ENCODE results near the gene MAN1C1.

The MAN1C1 gene

DNA sequence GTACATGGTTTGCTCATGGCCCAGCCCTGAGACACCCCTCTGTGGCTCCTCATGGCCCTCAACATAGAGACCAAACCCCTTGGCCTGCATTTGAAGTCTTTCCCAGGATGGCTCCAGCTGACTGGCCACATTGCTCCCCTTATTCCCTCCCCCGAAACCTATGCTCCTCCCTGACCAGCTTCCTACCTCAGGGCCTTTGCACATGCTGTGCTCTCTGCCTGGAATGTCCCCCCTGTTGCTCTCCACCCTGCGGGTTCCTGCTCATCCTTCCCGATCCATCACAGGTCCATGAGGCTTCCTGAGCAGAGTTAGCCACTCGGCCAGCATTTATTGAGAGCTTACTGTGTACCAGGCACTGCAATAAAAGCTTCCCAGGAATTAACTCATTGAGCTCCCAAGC lies 112.5 kb downstream of the MAN1C1 start:
- ATAC-seq: no peak
- TF ChIP-seq TOX (CRISPR knock-in tag; IDR thresholded peaks at IDR 0.05; ENCODE audit: borderline replicate concordance): no peak
- no peak for TF ChIP-seq ISL1 (CRISPR knock-in tag; IDR thresholded peaks at IDR 0.05)
- TF ChIP-seq ARNTL (CRISPR knock-in tag; IDR thresholded peaks at IDR 0.05; ENCODE audit: borderline replicate concordance, low read depth): no peak
- no peak for TF ChIP-seq ZNF8 (CRISPR knock-in tag; IDR thresholded peaks at IDR 0.05)
- TF ChIP-seq OSR1 (CRISPR knock-in tag; IDR thresholded peaks at IDR 0.05): no peak
- no peak for TF ChIP-seq GLIS3 (CRISPR knock-in tag; IDR thresholded peaks at IDR 0.05)
- TF ChIP-seq PATZ1 (CRISPR knock-in tag; IDR thresholded peaks at IDR 0.05; ENCODE audit: borderline replicate concordance): no peak
- TF ChIP-seq, protein P1, sequence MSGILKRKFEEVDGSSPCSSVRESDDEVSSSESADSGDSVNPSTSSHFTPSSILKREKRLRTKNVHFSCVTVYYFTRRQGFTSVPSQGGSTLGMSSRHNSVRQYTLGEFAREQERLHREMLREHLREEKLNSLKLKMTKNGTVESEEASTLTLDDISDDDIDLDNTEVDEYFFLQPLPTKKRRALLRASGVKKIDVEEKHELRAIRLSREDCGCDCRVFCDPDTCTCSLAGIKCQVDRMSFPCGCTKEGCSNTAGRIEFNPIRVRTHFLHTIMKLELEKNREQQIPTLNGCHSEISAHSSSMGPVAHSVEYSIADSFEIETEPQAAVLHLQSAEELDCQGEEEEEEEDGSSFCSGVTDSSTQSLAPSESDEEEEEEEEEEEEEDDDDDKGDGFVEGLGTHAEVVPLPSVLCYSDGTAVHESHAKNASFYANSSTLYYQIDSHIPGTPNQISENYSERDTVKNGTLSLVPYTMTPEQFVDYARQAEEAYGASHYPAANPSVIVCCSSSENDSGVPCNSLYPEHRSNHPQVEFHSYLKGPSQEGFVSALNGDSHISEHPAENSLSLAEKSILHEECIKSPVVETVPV (CRISPR knock-in tag; IDR thresholded peaks at IDR 0.05): no peak
- TF ChIP-seq, protein P2, sequence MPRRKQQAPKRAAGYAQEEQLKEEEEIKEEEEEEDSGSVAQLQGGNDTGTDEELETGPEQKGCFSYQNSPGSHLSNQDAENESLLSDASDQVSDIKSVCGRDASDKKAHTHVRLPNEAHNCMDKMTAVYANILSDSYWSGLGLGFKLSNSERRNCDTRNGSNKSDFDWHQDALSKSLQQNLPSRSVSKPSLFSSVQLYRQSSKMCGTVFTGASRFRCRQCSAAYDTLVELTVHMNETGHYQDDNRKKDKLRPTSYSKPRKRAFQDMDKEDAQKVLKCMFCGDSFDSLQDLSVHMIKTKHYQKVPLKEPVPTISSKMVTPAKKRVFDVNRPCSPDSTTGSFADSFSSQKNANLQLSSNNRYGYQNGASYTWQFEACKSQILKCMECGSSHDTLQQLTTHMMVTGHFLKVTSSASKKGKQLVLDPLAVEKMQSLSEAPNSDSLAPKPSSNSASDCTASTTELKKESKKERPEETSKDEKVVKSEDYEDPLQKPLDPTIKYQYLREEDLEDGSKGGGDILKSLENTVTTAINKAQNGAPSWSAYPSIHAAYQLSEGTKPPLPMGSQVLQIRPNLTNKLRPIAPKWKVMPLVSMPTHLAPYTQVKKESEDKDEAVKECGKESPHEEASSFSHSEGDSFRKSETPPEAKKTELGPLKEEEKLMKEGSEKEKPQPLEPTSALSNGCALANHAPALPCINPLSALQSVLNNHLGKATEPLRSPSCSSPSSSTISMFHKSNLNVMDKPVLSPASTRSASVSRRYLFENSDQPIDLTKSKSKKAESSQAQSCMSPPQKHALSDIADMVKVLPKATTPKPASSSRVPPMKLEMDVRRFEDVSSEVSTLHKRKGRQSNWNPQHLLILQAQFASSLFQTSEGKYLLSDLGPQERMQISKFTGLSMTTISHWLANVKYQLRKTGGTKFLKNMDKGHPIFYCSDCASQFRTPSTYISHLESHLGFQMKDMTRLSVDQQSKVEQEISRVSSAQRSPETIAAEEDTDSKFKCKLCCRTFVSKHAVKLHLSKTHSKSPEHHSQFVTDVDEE (CRISPR knock-in tag; IDR thresholded peaks at IDR 0.05): no peak
- no peak for TF ChIP-seq ZNF565 (CRISPR knock-in tag; conservative IDR thresholded peaks at IDR 0.05; ENCODE audit: low read depth)
- TF ChIP-seq CREB5 (CRISPR knock-in tag; IDR thresholded peaks at IDR 0.05; ENCODE audit: low read depth): no peak
- no peak for TF ChIP-seq BACH2 (CRISPR knock-in tag; IDR thresholded peaks at IDR 0.05; ENCODE audit: borderline replicate concordance)
- TF ChIP-seq ESRRG (CRISPR knock-in tag; IDR thresholded peaks at IDR 0.05): no peak
- no peak for TF ChIP-seq CSDC2 (CRISPR knock-in tag; IDR thresholded peaks at IDR 0.05)
- TF ChIP-seq ZC3H10 (CRISPR knock-in tag; IDR thresholded peaks at IDR 0.05): no peak
- no peak for TF ChIP-seq ZNF70 (CRISPR knock-in tag; IDR thresholded peaks at IDR 0.05)
- TF ChIP-seq RARB (CRISPR knock-in tag; IDR thresholded peaks at IDR 0.05): no peak

DNA sequence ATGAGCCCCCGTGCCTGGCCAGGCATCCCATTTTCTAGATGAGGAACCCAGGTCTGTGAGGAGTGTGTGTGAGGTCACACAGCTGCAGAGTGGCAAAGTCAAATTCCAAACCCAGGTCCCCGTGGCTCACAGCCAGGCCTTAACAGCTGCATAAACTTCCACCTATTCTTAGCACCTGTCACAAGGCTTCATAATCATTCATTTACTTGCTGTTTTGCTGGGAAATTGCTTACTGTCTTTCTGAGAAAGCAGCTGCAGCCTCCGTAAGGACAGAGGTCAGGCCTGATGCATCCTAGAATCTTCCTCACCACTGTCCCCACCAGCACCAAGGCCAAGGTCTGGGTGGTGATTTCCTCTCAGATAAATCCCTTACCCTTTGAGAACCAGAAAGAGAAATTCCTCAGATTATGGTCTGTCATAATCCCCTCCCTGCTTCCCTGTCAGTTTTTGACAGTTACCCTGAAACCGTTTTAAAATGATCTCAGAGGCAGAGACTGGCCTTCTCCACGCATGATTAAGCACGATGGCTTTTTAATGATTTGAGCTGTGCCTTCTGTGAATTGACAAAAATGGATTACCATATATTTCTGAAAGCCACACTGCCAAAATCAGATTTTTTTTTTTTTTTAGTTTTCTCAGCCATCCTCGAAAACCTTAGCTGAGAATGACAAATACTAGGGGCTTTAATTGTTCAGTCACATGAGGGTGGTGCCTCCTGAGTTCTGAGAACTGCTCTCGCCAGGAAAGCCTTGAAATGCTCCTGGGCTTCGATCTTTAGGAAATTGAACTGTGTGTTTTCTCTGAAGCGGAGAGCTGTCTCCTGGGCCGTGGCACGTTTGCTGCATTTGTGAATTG lies 113.4 kb downstream of the MAN1C1 start:
- ATAC-seq: no peak
- no peak for TF ChIP-seq ESRRG (CRISPR knock-in tag; IDR thresholded peaks at IDR 0.05)
- TF ChIP-seq GLIS3 (CRISPR knock-in tag; IDR thresholded peaks at IDR 0.05): no peak
- no peak for TF ChIP-seq CREB5 (CRISPR knock-in tag; IDR thresholded peaks at IDR 0.05; ENCODE audit: low read depth)
- TF ChIP-seq POU6F1 (CRISPR knock-in tag; IDR thresholded peaks at IDR 0.05; ENCODE audit: borderline replicate concordance, low read depth): no peak
- TF ChIP-seq ZNF8 (CRISPR knock-in tag; IDR thresholded peaks at IDR 0.05): no peak
- TF ChIP-seq ISL1 (CRISPR knock-in tag; IDR thresholded peaks at IDR 0.05): no peak
- TF ChIP-seq TCF4 (CRISPR knock-in tag; IDR thresholded peaks at IDR 0.05; ENCODE audit: borderline replicate concordance): no peak
- TF ChIP-seq, protein P2 (CRISPR knock-in tag; IDR thresholded peaks at IDR 0.05): no peak
- TF ChIP-seq OSR1 (CRISPR knock-in tag; IDR thresholded peaks at IDR 0.05): no peak
- TF ChIP-seq ZNF70 (CRISPR knock-in tag; IDR thresholded peaks at IDR 0.05): no peak
- TF ChIP-seq BACH2 (CRISPR knock-in tag; IDR thresholded peaks at IDR 0.05; ENCODE audit: borderline replicate concordance): no peak

Measured in SK-N-SH treated with all-trans-retinoic acid at 6 μM for 48 hours (cell line).